Upper lobe of left lung (tissue), 4 donors: ENCODE results near the gene ZNF554.

Experiments used
- EP300 ChIP-seq, 4 donors: sonication (generic); formaldehyde crosslinking; IDR thresholded peaks; one replicate each; pipeline ENCODE4 v1.5.1; 2017; ENCODE audit warnings: antibody characterized with exemption in 4 of 4, control low read depth in 2 of 4
- POLR2A ChIP-seq, 4 donors: fragments of 450-650 bp; IDR thresholded peaks; one replicate each; pipeline ENCODE4 v1.5.1; 2016 to 2017; ENCODE audit warnings: antibody characterized with exemption in 4 of 4, mild to moderate bottlenecking in 2 of 4
- POLR2AphosphoS5 ChIP-seq, 2 donors: sonication (generic); formaldehyde crosslinking; IDR thresholded peaks; one replicate each; pipeline ENCODE4 v1.5.1; 2017; ENCODE audit warnings: antibody characterized with exemption in 2 of 2
- TF ChIP-seq, protein P1 (sequence below), 6 experiments: fragments of 450-650 bp in 4 of 6; fragments of 200-600 bp in 2 of 6; sonication (generic) in 2 of 6; IDR thresholded peaks; one replicate each; pipeline ENCODE4 v1.5.1; 2016 to 2019; ENCODE audit warnings: antibody characterized with exemption in 6 of 6

GRCh38 chr19:2793126-2793525 is 26.5 kb upstream of the ZNF554 start:
- TF ChIP-seq POLR2AphosphoS5 (IDR thresholded peaks at IDR 0.05) (no peak), POLR2A (IDR thresholded peaks at IDR 0.05) (no peak), EP300 (IDR thresholded peaks at IDR 0.05) (no peak)
- TF ChIP-seq, protein P1, sequence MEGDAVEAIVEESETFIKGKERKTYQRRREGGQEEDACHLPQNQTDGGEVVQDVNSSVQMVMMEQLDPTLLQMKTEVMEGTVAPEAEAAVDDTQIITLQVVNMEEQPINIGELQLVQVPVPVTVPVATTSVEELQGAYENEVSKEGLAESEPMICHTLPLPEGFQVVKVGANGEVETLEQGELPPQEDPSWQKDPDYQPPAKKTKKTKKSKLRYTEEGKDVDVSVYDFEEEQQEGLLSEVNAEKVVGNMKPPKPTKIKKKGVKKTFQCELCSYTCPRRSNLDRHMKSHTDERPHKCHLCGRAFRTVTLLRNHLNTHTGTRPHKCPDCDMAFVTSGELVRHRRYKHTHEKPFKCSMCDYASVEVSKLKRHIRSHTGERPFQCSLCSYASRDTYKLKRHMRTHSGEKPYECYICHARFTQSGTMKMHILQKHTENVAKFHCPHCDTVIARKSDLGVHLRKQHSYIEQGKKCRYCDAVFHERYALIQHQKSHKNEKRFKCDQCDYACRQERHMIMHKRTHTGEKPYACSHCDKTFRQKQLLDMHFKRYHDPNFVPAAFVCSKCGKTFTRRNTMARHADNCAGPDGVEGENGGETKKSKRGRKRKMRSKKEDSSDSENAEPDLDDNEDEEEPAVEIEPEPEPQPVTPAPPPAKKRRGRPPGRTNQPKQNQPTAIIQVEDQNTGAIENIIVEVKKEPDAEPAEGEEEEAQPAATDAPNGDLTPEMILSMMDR (IDR thresholded peaks at IDR 0.05) = no peak
